Breast epithelium (tissue), 4 donors: ENCODE data around the gene DDX54. TPM values are rescaled to one million over a fixed set of nuclear protein-coding genes. Genes with fewer than 3 reads are reported as not detected.

Experiments used
- DNase-seq, 2 donors: peaks; one replicate each; pipeline ENCODE4 v3.0.0-alpha.2; 2019; ENCODE audit warnings: low spot score in 2 of 2
- H3K27ac ChIP-seq, 2 donors: fragments of 200-600 bp; sonication (generic) in 1 of 2; one replicate each; pipeline ENCODE4 v1.5.1; 2016 to 2019; ENCODE audit warnings: mild to moderate bottlenecking in 1 of 2
- H3K27me3 ChIP-seq, 2 donors: fragments of 200-600 bp; sonication (generic) in 1 of 2; one replicate each; pipeline versions ENCODE4 v1.5.1 to v1.6.0; 2017 to 2019; ENCODE audit warnings: control low read depth in 1 of 2, mild to moderate bottlenecking in 1 of 2
- H3K36me3 ChIP-seq: fragments of 200-600 bp; one replicate; pipeline ENCODE4 v1.5.1; 2019
- H3K4me1 ChIP-seq, 2 donors: fragments of 200-600 bp; sonication (generic); one replicate each; pipeline ENCODE4 v1.5.1; 2016 to 2019; ENCODE audit warnings: control low read depth in 1 of 2
- H3K4me3 ChIP-seq, 3 donors: fragments of 200-600 bp; sonication (generic); 1 replicate in 2 of 3; 2 replicates in 1 of 3; pipeline ENCODE4 v1.5.1; 2016 to 2019; ENCODE audit warnings: mild to moderate bottlenecking in 3 of 3, moderate library complexity in 2 of 3
- H3K9me3 ChIP-seq, 2 donors: fragments of 200-600 bp; sonication (generic) in 1 of 2; one replicate each; pipeline ENCODE4 v1.5.1; 2016 to 2019; ENCODE audit warnings: control low read depth in 1 of 2
- CTCF ChIP-seq, 3 donors: fragments of 450-650 bp; IDR thresholded peaks; one replicate each; pipeline ENCODE4 v1.5.1; 2016 to 2017; ENCODE audit warnings: antibody characterized with exemption in 3 of 3, mild to moderate bottlenecking in 3 of 3, moderate library complexity in 3 of 3
- POLR2A ChIP-seq: fragments of 450-650 bp; IDR thresholded peaks from one replicate; pipeline ENCODE4 v1.6.1; 2016; ENCODE audit warnings: antibody characterized with exemption, mild to moderate bottlenecking, moderate library complexity
- POLR2AphosphoS5 ChIP-seq, 3 donors: sonication (generic); formaldehyde crosslinking; IDR thresholded peaks; one replicate each; pipeline ENCODE4 v1.6.1; 2017; ENCODE audit warnings: antibody characterized with exemption in 3 of 3
- intact Hi-C: fragments of 100-400 bp; cut with DNase I; formaldehyde crosslinking; loops from one replicate; pipeline ENCODE4 v1.15.1; 2023; ENCODE audit warnings: low total_unique reads
- total RNA-seq, 3 donors: library from RNA; depleted of rRNA; stranded (reverse); fragments of >200 nt; gene quantifications; one replicate each; pipeline ENCODE4 v1.1.0, GENCODE V29; 2016

DDX54 gene
- total RNA-seq, 3 donors from 2014 or later = 51.5 to 62.1 (median 60.3) TPM

DNA sequence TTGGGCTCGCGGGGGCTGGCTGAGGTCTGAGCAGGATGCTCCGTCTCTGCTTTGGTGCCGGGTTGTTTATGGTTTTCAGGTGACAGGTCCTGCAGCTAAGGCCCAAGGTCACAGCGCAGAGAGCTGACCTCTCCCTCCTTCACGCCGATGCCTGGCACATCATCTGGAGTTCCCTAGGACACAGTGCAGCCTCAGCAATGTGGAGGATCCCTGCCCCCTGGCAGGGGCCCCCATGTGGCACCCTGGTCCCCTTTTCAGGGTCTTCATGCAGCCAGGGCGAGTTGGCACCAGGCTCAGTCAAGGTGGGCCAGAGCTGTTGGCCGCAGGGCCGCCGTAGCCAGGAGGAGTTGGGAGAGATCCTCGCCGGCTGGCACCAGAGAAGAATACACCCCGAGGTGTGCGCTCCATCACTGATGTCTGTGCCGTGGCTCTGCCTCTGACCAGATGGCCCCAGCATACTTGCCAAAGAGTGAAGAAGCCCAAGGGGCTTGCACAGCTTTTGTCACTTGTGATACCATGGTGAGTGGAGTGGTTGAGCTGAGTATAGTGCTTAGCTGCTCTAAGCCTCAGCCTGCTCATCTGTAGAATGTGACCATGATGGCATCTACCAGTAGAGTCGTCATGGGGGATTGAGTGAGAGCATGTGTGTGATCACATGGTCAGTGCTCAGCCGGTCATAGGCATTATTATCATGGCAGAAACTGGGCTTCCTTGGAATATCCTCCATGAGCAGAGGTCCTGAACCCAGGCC lies 47.0 kb upstream of the DDX54 start:
- TF ChIP-seq CTCF (IDR thresholded peaks at IDR 0.05) = no peak
- no peak for TF ChIP-seq POLR2A
- no peak for TF ChIP-seq POLR2AphosphoS5 (IDR thresholded peaks at IDR 0.05)
- H3K27ac ChIP-seq = peak overlapping the region; percentile 26 to 27
- no peaks in the 10 kb centered on the region for H3K36me3 ChIP-seq
- no peak for DNase-seq
- H3K27me3 ChIP-seq = no peaks in the 10 kb centered on the region
- no peak overlapping the region for H3K4me3 ChIP-seq
- H3K9me3 ChIP-seq = no peaks in the 10 kb centered on the region
- intact Hi-C loops = no loop called here
- no peaks in the 10 kb centered on the region for H3K4me1 ChIP-seq

DNA sequence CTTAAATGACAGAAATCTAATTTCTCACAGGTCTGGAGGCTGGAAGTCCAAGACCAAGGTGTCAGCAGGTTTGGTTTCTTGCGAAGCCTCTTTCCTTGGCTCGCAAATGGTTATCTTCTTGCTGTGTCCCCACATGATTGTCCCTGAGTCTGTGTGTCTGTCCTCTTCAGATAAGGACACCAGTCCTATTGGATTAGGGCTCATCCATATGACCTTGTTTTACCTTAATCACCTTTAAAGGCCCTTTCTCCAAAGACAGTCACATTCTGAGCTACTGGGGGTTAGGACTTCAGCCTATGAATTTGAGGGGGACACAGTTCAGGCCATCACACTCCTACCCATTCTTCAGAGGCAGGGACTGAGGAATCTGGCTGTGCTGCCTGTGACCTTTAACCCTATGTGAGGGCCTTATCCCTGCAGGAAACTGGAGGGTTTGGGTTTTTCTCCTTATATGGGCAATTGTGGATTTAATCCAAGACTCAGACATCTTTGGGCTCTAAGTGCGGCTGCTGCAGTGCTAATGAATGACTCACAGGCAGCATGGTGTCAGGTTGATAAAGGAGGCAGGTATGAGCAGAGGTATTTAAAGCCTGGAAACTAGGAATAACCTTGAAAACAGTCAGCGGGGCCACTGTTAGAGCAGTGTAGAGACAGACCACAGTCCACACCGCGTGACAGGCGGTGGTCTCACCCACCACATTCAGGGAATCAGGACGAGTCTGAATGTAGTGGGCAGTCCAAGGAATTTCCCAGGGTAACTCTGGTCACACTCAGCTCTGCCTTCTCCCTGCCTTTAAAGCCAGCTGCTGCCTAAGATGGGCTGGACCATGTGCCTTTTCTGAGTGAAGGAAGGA lies 46.2 kb upstream of the DDX54 start:
- intact Hi-C loops = no loop called here
- no peaks in the 10 kb centered on the region for H3K4me1 ChIP-seq
- H3K4me3 ChIP-seq = no peak overlapping the region
- no peaks in the 10 kb centered on the region for H3K27me3 ChIP-seq
- no peak for DNase-seq
- H3K27ac ChIP-seq = no peak overlapping the region
- TF ChIP-seq CTCF (IDR thresholded peaks at IDR 0.05) (no peak), POLR2AphosphoS5 (IDR thresholded peaks at IDR 0.05) (no peak), POLR2A (no peak)
- no peaks in the 10 kb centered on the region for H3K36me3 ChIP-seq
- no peaks in the 10 kb centered on the region for H3K9me3 ChIP-seq

DNA sequence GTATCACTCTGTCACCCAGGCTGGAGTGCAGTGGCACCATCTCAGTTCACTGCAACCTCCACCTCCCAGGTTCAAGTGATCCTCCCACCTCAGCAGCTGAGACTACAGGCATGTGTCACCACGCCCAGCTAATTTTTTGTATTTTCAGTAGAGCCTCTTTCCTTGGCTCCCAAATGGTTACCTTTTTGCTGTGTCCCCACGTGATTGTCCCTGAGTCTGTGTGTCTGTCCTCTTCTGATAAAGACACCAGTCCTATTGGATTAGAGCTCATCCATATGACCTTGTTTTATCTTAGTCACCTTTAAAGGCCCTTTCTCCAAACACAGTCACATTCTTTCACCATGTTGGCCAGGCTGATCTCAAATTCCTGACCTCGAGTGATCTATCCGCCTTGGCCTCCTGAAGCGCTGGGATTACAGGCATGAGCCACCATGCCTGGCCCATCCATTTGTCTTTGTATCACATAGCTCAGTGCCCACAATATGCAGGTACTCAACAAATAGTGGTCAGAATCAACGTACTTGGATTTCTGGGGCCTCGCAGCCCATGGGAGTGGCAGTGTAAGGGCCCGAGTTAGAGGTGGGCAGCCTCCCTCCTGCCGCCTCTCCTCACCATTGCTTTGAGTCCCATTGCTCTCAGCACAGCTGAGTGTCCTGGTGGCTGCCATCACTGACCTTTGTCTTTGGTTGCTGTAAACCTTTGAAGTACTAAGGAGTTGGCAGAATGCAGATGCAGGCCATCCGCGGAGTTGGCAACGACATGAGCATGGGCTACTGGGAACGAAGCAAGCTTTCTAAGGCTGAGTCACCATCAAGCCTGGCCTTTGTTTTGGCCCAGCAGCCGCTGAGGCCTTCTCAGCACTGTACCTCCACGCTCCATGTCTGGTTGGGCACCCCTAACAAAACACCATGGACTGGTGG lies 45.3 kb upstream of the DDX54 start:
- H3K4me1 ChIP-seq = no peaks in the 10 kb centered on the region
- no peaks in the 10 kb centered on the region for H3K36me3 ChIP-seq
- no peak for DNase-seq
- no peak overlapping the region for H3K27ac ChIP-seq
- no peak overlapping the region for H3K4me3 ChIP-seq
- intact Hi-C loops = no loop called here
- TF ChIP-seq POLR2AphosphoS5 (IDR thresholded peaks at IDR 0.05) (no peak), CTCF (IDR thresholded peaks at IDR 0.05) (no peak), POLR2A (no peak)
- H3K9me3 ChIP-seq = no peaks in the 10 kb centered on the region
- H3K27me3 ChIP-seq = no peaks in the 10 kb centered on the region

GRCh38 chr12:113228394-113229028 lies 43.2 kb upstream of the DDX54 start:
- H3K27me3 ChIP-seq = no peaks in the 10 kb centered on the region
- no peak for DNase-seq
- peak overlapping the region; percentile 2 to 12 for H3K27ac ChIP-seq
- H3K36me3 ChIP-seq = no peaks in the 10 kb centered on the region
- peaks cover 0 to 9% of the 10 kb centered on the region in 2 donors for H3K4me1 ChIP-seq
- no peaks in the 10 kb centered on the region for H3K9me3 ChIP-seq
- intact Hi-C loops = loop anchor here (10.0 kb wide), 1 partner anchor 1384 kb away; the partner anchor contains the start of gene MAPKAPK5
- TF ChIP-seq CTCF (IDR thresholded peaks at IDR 0.05) (no peak), POLR2AphosphoS5 (IDR thresholded peaks at IDR 0.05) (no peak), POLR2A (no peak)
- no peak overlapping the region for H3K4me3 ChIP-seq
